PFSK-1 (cell line): Measurements from ENCODE around the gene MORN5.

Experiments
- FOXP2 ChIP-seq: optimal IDR thresholded peaks from 2 replicates; pipeline ENCODE3; 2011; ENCODE audit warnings: borderline replicate concordance, control low read depth, inconsistent platforms; ENCODE audit not compliant: insufficient read depth; ENCODE audit errors: extremely low read length, extremely low read depth
- POLR2AphosphoS5 ChIP-seq: IDR thresholded peaks from 2 replicates; pipeline ENCODE4 v1.6.1; 2012; ENCODE audit warnings: low read depth, mild to moderate bottlenecking, control low read depth, low read length, moderate library complexity
- TAF1 ChIP-seq: IDR thresholded peaks from 2 replicates; pipeline ENCODE4 v1.6.1; 2012; ENCODE audit warnings: low read length, control low read depth, borderline replicate concordance; ENCODE audit not compliant: insufficient read depth

DNA sequence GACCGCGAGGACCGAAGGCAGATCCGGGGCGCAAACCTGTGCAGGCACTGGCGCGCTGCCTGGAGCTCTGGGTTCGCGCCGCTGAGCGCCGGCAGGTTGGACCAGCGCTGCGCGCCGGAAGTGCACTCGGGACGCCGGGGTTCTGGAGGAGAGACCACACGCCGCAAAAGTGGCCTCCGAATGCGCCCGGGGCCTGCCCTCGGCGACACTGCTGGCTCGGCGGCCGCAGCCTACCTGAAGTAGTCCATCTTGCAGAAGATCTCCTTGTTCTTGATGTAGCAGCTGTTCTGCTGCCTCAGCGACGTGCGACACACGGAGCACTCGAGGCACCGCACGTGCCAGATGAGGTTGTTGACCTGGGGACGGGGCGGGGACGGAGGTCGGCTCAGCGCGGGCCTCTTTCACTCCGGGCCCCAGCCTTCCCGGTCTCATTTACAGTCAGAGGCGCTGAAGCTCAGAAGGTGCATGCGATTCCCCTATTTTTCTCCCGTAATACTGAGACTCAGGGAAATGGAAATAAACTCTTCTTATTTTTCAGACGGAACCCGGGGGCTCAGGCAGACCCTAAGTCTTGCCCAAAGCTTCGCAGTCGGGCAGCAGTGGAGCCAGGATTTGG lies 66.5 kb downstream of the MORN5 start:
- TF ChIP-seq TAF1 (no peak), POLR2AphosphoS5 (no peak), FOXP2 (no peak)
